Hepatocyte (in vitro differentiated cells): ENCODE data around the gene SOX4. TPM values are rescaled to one million over a fixed set of nuclear protein-coding genes. Genes with fewer than 3 reads are reported as not detected.

Source experiments
- DNase-seq: peaks from one replicate; pipeline ENCODE4 v3.0.0-alpha.2; 2016; ENCODE audit warnings: low spot score
- H2AFZ ChIP-seq: fragments of 200-600 bp; sonication (generic); 2 replicates; pipeline ENCODE4 v1.6.0; 2016; ENCODE audit warnings: antibody characterized with exemption, mild to moderate bottlenecking
- H3K27ac ChIP-seq: fragments of 200-600 bp; sonication (generic); 2 replicates; pipeline ENCODE4 v1.5.1; 2016; ENCODE audit warnings: mild to moderate bottlenecking
- H3K27me3 ChIP-seq: fragments of 200-600 bp; sonication (generic); 2 replicates; pipeline ENCODE4 v1.6.1; 2016
- H3K36me3 ChIP-seq: fragments of 200-600 bp; sonication (generic); replicated peaks from 2 replicates; pipeline ENCODE4 v1.5.1; 2016; ENCODE audit warnings: low read depth; ENCODE audit not compliant: insufficient read depth
- H3K4me1 ChIP-seq: fragments of 200-600 bp; sonication (generic); 2 replicates; pipeline ENCODE4 v1.5.1; 2016; ENCODE audit warnings: mild to moderate bottlenecking, moderate library complexity; ENCODE audit not compliant: insufficient read depth
- H3K4me2 ChIP-seq: fragments of 200-600 bp; sonication (generic); 2 replicates; pipeline ENCODE4 v1.6.0; 2016
- H3K4me3 ChIP-seq: fragments of 200-600 bp; sonication (generic); 2 replicates; pipeline ENCODE4 v1.5.1; 2016; ENCODE audit warnings: mild to moderate bottlenecking
- H3K79me2 ChIP-seq: fragments of 200-600 bp; sonication (generic); 2 replicates; pipeline ENCODE4 v1.6.0; 2017; ENCODE audit warnings: mild to moderate bottlenecking
- H3K9me2 ChIP-seq: fragments of 200-600 bp; sonication (generic); replicated peaks from 2 replicates; pipeline ENCODE4 v1.6.0; 2017; ENCODE audit warnings: mild to moderate bottlenecking; ENCODE audit not compliant: insufficient read depth
- H3K9me3 ChIP-seq: fragments of 200-600 bp; sonication (generic); 2 replicates; pipeline ENCODE4 v1.5.1; 2016; ENCODE audit warnings: low read depth, mild to moderate bottlenecking
- H4K20me1 ChIP-seq: fragments of 200-600 bp; sonication (generic); 2 replicates; pipeline ENCODE4 v1.6.0; 2016; ENCODE audit warnings: mild to moderate bottlenecking; ENCODE audit not compliant: insufficient read depth, poor library complexity, severe bottlenecking
- EZH2 ChIP-seq: fragments of 200-600 bp; sonication (generic); IDR thresholded peaks from 2 replicates; pipeline ENCODE4 v1.6.1; 2016; ENCODE audit warnings: antibody characterized with exemption, mild to moderate bottlenecking, borderline replicate concordance
- EZH2phosphoT487 ChIP-seq: fragments of 200-600 bp; sonication (generic); IDR thresholded peaks from one replicate; pipeline ENCODE4 v1.6.1; 2018; ENCODE audit warnings: antibody characterized with exemption, mild to moderate bottlenecking, low read depth, moderate library complexity; ENCODE audit not compliant: unreplicated experiment, severe bottlenecking
- WGBS: methylation state at CpG from one replicate; pipeline ENCODE4 v1.1.6; 2016; ENCODE audit warnings: low lambda C conversion rate; ENCODE audit errors: missing lambda C conversion rate; 5-methylcytosine and 5-hydroxymethylcytosine counted together
- polyA plus RNA-seq: library from polyadenylated mRNA; unstranded; fragments of >200 nt; fragmentation: Nextera tagmentation; extraction: Ambion mirVana; gene quantifications from 2 replicates; pipeline ENCODE4 v1.2.1, GENCODE V29; 2016
- total RNA-seq: library from RNA; depleted of rRNA; stranded (reverse); fragments of >200 nt; gene quantifications from 2 replicates; pipeline ENCODE4 v1.2.3, GENCODE V29; 2014
- TF ChIP-seq, protein P1 (sequence below): fragments of 200-600 bp; sonication (generic); IDR thresholded peaks from 2 replicates; pipeline ENCODE4 v1.5.1; 2016; ENCODE audit warnings: antibody characterized with exemption, mild to moderate bottlenecking; ENCODE audit not compliant: poor library complexity

SOX4 gene
- total and polyA plus RNA-seq, 2 experiments from 2014 or later = 62.2 to 92.5 TPM

DNA sequence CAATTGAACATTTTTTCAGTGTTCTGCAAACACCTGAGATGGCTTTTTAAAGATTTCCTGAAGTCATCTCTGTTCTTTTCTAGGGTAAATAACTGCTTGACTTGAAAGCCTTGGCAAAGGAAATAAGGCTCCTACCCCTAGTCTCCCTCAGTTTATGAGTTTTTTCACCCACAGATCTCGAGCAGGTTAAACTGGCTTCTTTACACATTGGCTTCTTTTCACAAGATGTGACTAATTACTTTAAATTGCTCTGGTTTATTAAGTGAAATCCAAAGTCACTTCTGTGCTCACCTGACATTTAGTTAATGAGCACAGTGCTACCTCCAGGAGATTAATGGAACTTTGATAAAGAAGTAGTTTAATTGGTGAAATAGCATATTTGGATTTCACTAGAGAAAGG is 33.2 kb downstream of the SOX4 start:
- Histone ChIP-seq H3K36me3 (no peaks in the 10 kb centered on the region), H3K9me3 (no peaks in the 10 kb centered on the region), H3K27ac (no peak overlapping the region), H3K4me3 (no peak overlapping the region), H2AFZ (no peak overlapping the region), H3K4me2 (no peak overlapping the region), H3K27me3 (no peaks in the 10 kb centered on the region), H4K20me1 (no peaks in the 10 kb centered on the region), H3K9me2 (no peaks in the 10 kb centered on the region), H3K79me2 (no peaks in the 10 kb centered on the region), H3K4me1 (no peaks in the 10 kb centered on the region)
- 30% methylated on average over 1 of the region's 1 CpG for WGBS
- DNase-seq = no peak
- TF ChIP-seq EZH2phosphoT487 (no peak), EZH2 (no peak)
- TF ChIP-seq, protein P1, sequence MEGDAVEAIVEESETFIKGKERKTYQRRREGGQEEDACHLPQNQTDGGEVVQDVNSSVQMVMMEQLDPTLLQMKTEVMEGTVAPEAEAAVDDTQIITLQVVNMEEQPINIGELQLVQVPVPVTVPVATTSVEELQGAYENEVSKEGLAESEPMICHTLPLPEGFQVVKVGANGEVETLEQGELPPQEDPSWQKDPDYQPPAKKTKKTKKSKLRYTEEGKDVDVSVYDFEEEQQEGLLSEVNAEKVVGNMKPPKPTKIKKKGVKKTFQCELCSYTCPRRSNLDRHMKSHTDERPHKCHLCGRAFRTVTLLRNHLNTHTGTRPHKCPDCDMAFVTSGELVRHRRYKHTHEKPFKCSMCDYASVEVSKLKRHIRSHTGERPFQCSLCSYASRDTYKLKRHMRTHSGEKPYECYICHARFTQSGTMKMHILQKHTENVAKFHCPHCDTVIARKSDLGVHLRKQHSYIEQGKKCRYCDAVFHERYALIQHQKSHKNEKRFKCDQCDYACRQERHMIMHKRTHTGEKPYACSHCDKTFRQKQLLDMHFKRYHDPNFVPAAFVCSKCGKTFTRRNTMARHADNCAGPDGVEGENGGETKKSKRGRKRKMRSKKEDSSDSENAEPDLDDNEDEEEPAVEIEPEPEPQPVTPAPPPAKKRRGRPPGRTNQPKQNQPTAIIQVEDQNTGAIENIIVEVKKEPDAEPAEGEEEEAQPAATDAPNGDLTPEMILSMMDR = no peak

DNA sequence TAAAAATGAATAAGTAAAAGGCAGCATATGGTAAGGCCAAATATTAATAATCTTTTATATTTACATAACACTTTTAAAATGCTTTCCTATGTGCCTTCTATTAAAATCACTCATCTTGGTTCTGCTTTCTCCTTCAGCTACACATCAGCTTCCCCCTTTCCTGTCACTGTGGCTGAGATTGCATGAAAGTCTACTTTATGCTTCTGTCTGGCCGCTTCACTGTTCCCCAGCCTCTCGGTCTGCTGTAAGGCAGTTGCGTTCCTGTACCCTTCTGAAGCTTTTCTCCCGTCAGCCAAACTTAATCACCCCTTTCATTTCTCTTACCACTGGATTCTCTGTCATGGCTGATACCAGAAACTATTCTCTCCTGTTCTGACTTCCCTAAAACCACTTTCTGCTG is 34.6 kb downstream of the SOX4 start:
- no peaks in the 10 kb centered on the region for H3K36me3 ChIP-seq
- TF ChIP-seq, protein P1 = no peak
- TF ChIP-seq EZH2 (no peak), EZH2phosphoT487 (no peak)
- WGBS = 90% methylated on average over 4 of the region's 4 CpGs
- H3K79me2 ChIP-seq = no peaks in the 10 kb centered on the region
- DNase-seq = no peak
- H3K27me3 ChIP-seq = no peaks in the 10 kb centered on the region
- H3K9me3 ChIP-seq = no peaks in the 10 kb centered on the region
- H3K4me2 ChIP-seq = no peak overlapping the region
- no peak overlapping the region for H3K4me3 ChIP-seq
- H2AFZ ChIP-seq = no peak overlapping the region
- no peaks in the 10 kb centered on the region for H3K4me1 ChIP-seq
- H3K9me2 ChIP-seq = no peaks in the 10 kb centered on the region
- no peaks in the 10 kb centered on the region for H4K20me1 ChIP-seq
- no peak overlapping the region for H3K27ac ChIP-seq

DNA sequence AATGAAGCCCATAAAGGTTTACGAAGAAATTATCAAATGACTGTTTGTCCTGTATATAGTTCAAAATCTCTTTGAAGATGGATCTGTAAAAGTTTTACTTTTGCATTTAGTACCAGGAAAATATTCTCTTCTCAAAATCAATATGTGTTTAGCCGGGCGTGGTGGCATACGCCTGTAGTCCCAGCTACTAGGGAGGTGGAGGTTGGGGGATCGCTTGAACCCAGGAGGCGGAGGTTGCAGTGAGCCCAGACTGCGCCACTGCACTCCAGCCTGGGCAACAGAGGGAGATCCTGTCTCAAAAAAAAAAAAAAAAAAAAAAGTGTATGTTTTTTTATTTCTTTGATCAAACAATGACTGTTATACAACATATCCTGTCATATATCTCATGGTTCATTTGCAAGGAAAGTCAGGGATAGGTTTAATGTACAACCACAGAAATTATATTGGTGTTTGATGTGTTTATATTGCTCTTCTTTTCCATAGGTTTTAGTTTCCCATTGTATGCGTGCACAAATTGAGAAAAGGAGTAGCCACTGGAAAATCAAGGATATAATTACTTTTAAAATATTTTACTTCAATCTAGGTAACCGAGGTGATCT is 40.1 kb downstream of the SOX4 start:
- no peaks in the 10 kb centered on the region for H3K79me2 ChIP-seq
- H3K27ac ChIP-seq = no peak overlapping the region
- H3K4me2 ChIP-seq = no peak overlapping the region
- H4K20me1 ChIP-seq = no peaks in the 10 kb centered on the region
- H3K36me3 ChIP-seq = no peaks in the 10 kb centered on the region
- no peak for DNase-seq
- WGBS = 95% methylated on average over 9 of the region's 9 CpGs
- H3K4me3 ChIP-seq = no peak overlapping the region
- no peaks in the 10 kb centered on the region for H3K4me1 ChIP-seq
- H3K9me2 ChIP-seq = no peaks in the 10 kb centered on the region
- H2AFZ ChIP-seq = no peak overlapping the region
- H3K9me3 ChIP-seq = no peaks in the 10 kb centered on the region
- TF ChIP-seq EZH2phosphoT487 = no peak
- no peak for TF ChIP-seq EZH2
- no peaks in the 10 kb centered on the region for H3K27me3 ChIP-seq

DNA sequence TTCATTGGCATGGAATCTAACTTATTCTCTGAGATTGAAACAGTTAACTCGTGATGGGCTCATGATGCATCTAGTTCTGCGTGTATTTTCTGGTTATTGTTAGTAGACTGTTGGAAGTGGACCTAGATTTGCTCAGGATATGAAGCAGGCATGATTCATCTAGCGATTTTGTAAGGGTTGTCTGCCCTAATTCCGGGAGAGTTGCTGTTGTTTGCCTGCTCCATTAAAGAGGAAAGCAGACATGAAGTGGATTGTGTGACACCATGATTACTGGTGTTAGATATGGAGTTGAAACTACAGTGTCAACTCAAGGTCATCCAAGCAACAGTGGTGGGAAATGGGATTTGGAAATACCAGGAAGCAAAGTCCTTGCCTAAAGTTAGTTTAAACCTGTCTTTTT is 41.0 kb downstream of the SOX4 start:
- Histone ChIP-seq H3K27me3 (no peaks in the 10 kb centered on the region), H2AFZ (no peak overlapping the region), H3K4me3 (no peak overlapping the region), H3K36me3 (no peaks in the 10 kb centered on the region), H3K9me3 (no peaks in the 10 kb centered on the region), H3K27ac (no peak overlapping the region), H3K79me2 (no peaks in the 10 kb centered on the region), H3K9me2 (no peaks in the 10 kb centered on the region), H4K20me1 (no peaks in the 10 kb centered on the region), H3K4me2 (no peak overlapping the region), H3K4me1 (no peaks in the 10 kb centered on the region)
- TF ChIP-seq, protein P1 = no peak
- no peak for TF ChIP-seq EZH2
- TF ChIP-seq EZH2phosphoT487 = no peak
- peak; percentile 26 for DNase-seq
- WGBS = 65% methylated on average over 4 of the region's 4 CpGs
